Mucosa of rectum (tissue), 2 donors: ENCODE results near the gene UCN.
"Not testable (repeated sequence)": the region's sequence is repeated elsewhere in the genome, so short reads cannot be mapped to it uniquely, and the experiment has no call there.

Experiments used
- H3K27ac ChIP-seq, 2 donors: one replicate each; pipeline ENCODE4 v1.7.0; 2013; ENCODE audit warnings: inconsistent platforms in 2 of 2, low read depth in 2 of 2, low read length in 2 of 2
- H3K27me3 ChIP-seq, 2 donors: one replicate each; pipeline ENCODE4 v1.7.0; 2013; ENCODE audit warnings: low read length in 2 of 2; ENCODE audit not compliant: control insufficient read depth in 2 of 2, insufficient read depth in 2 of 2
- H3K36me3 ChIP-seq, 2 donors: one replicate each; pipeline ENCODE4 v1.7.0; 2013; ENCODE audit warnings: low read length in 2 of 2; ENCODE audit not compliant: control insufficient read depth in 2 of 2, insufficient read depth in 2 of 2
- H3K4me1 ChIP-seq, 2 donors: one replicate each; pipeline ENCODE4 v1.7.0; 2013; ENCODE audit warnings: low read length in 2 of 2, mild to moderate bottlenecking in 1 of 2; ENCODE audit not compliant: control insufficient read depth in 2 of 2, insufficient read depth in 2 of 2
- H3K4me3 ChIP-seq, 2 donors: one replicate each; pipeline ENCODE4 v1.7.0; 2013; ENCODE audit warnings: low read length in 2 of 2
- H3K9ac ChIP-seq, 2 donors: one replicate each; pipeline ENCODE4 v1.7.0; 2013; ENCODE audit warnings: low read length in 2 of 2, low read depth in 1 of 2, mild to moderate bottlenecking in 1 of 2
- H3K9me3 ChIP-seq, 2 donors: one replicate each; pipeline ENCODE4 v1.7.0; 2013; ENCODE audit warnings: low read length in 2 of 2; ENCODE audit not compliant: control insufficient read depth in 2 of 2
- donor health status: healthy.
- donor health status: Normal muscosa, but diverticular disease.

Gene UCN

DNA sequence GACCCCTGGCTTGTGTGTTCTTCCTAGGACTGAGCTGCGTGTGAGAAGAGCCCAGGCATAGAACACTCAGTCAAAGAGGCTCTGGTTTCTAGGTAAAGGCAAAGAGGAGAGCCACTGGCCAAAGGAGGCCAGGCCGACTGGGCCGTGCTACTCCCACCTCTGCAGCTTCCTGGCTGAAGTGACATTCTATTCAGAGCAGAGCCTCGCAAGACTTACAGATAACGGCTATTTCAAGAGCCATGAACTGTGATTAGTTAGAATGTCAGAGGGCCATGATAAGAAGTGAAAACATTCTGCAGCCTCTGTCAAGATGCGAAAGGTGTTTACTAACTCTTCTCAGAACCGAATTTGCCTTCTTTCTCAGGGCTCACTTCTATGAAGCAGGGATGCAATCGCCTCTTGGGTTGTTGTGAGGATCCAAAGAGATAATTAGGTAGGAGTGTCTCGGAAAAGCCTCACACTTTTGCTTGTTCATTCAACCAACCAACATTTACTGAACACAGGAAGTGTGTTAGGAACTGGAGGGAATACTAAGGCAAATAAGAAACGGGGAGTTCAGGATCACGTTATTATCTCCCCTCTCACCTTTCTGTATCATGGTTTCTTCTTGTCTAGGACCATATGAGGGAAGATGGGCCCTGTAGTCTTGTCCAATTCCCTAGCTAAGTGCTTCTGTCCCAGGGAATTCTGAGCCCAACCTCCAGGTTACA is 36.5 kb downstream of the UCN start:
- no peaks in the 10 kb centered on the region for H3K36me3 ChIP-seq
- H3K4me1 ChIP-seq = no peaks in the 10 kb centered on the region
- H3K9ac ChIP-seq = no peak overlapping the region
- no peak overlapping the region for H3K27ac ChIP-seq
- H3K27me3 ChIP-seq = peaks cover 10 to 11% of the 10 kb centered on the region in 2 donors
- no peaks in the 10 kb centered on the region for H3K9me3 ChIP-seq
- H3K4me3 ChIP-seq = no peak overlapping the region

DNA sequence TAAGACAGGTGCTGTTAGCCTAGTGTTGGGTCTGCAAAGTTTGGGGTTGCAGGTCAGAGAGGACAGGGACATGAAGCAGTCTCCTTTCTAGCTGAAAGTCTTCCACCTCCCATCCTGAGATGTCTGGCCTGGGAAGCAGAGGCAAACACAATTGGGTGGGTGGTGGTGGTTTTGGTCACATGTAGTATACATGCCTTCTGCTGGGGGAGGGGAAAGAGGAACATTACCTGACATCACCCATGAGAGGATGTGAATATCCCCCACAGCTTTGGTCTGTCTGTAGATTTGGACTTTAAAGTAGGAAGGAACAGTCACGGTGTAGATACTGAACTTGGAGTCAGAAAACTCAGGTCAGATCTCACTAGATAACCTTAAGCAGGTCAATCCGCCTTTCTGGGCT is 37.6 kb downstream of the UCN start:
- Histone ChIP-seq H3K27ac (no peak overlapping the region), H3K27me3 (peaks cover 16 to 17% of the 10 kb centered on the region in 2 donors), H3K9ac (no peak overlapping the region)

DNA sequence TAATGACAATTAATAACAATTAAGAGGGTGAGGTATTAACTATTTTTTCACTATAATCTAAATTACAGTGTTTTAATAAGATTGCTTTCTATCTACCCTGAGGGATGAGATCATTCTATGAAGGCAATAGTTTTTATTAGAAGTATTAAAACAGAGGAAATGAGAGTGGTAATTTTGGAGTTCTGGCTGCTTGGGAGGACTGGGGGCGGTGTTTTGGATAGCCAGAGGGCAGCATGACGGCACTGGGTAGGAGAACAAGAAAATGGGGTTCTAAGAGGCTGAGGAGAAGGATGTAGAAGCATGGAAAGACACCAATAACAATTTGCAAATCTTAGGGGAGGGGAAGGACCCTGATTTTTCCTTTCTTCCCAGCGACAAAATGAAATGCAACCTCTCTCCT is 38.1 kb downstream of the UCN start:
- Histone ChIP-seq H3K4me1 (no peaks in the 10 kb centered on the region), H3K4me3 (no peak overlapping the region), H3K9me3 (no peaks in the 10 kb centered on the region), H3K9ac (no peak overlapping the region), H3K27ac (no peak overlapping the region), H3K36me3 (no peaks in the 10 kb centered on the region), H3K27me3 (peaks cover 19 to 22% of the 10 kb centered on the region in 2 donors)

More for the DNA sequence above, 37.6 kb downstream of the UCN start:
- H3K36me3 ChIP-seq = no peaks in the 10 kb centered on the region
- no peaks in the 10 kb centered on the region for H3K9me3 ChIP-seq
- no peaks in the 10 kb centered on the region for H3K4me1 ChIP-seq
- no peak overlapping the region for H3K4me3 ChIP-seq

DNA sequence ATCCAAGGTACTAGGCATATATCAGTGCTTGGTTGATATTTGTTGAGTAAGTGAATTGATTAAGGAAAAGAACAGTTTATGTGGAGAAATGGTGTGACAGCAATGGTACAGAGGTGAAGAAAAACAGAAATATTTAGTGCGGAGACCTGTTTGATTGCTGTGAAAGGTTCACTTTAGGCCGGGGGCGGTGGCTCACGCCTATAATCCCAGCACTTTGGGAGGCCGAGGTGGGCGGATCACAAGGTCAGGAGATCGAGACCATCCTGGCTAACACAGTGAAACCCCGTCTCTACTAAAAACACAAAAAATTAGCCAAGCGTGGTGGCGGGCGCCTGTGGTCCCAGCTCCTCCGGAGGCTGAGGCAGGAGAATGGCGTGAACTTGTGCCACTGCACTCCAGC is 39.9 kb downstream of the UCN start:
- H3K4me3 ChIP-seq, H3K36me3 ChIP-seq, H3K9me3 ChIP-seq, H3K9ac ChIP-seq, H3K27ac ChIP-seq: not testable (repeated sequence)
- Histone ChIP-seq H3K4me1 (peaks cover 8 to 12% of the 10 kb centered on the region in 2 donors), H3K27me3 (peaks cover 35 to 40% of the 10 kb centered on the region in 2 donors)

DNA sequence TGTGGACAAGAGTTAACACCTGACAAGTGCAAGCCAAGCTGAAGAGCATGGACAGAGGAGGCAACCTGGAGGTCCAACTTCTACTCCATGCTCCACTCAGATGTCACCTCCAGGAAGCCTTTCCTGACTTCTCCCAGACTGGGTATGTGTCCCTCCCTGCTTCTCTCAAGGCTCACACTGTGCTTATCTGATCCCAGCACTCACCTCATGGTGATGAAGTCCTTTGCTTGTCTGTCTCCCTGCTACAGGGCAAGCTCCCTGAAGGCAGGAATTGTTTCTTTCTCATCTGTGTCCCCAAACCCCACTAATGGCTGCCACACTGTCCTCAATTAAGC is 42.7 kb downstream of the UCN start:
- Histone ChIP-seq H3K9ac (no peak overlapping the region), H3K36me3 (no peaks in the 10 kb centered on the region), H3K27ac (no peak overlapping the region), H3K4me3 (no peak overlapping the region), H3K4me1 (peaks cover 15 to 18% of the 10 kb centered on the region in 2 donors), H3K27me3 (peaks cover 52 to 57% of the 10 kb centered on the region in 2 donors), H3K9me3 (no peaks in the 10 kb centered on the region)

DNA sequence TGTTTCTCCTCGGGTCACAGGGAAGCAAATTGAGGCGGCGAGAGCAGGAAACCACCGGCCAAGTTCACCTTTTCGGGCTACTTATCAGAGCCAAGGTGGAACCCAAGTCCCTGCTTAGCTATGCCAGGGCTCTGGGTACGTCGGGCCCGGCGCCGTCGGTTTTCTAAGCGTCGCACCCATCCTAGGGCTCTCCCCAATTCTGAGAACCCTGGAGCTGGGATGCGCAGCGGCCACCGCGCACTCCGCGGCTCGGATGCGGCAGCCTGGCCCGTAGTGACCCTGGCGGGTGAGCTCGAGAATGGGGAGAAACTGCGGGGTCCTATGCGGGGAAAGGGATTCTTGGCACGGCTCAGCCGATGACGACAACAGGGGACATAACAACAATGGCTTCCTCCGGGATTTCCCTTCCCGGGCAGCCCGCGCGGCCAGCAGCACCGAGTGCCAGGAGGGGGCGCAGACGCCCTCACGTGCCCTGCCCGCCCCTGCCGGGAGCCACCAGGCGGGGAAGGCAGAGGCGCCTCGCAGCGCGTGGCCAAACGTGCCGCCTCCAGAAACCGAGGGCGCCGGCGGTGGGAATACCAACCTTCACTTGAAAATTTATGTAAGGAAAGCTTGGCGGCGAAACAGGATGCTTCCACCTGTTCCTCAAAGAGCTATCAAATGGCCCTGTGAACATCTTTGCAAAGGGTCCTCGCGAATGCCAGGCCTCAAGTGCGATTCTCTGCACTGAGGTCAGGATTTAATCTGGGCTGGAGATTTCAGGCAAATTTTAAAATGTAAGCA is 43.3 kb downstream of the UCN start:
- Histone ChIP-seq H3K36me3 (no peaks in the 10 kb centered on the region), H3K27ac (no peak overlapping the region), H3K4me3 (peak overlapping the region; percentile 48), H3K9me3 (no peaks in the 10 kb centered on the region), H3K9ac (peak overlapping the region in 1 of 2 donors; percentile 10), H3K27me3 (peaks cover 57 to 62% of the 10 kb centered on the region in 2 donors), H3K4me1 (peaks cover 15 to 18% of the 10 kb centered on the region in 2 donors)

DNA sequence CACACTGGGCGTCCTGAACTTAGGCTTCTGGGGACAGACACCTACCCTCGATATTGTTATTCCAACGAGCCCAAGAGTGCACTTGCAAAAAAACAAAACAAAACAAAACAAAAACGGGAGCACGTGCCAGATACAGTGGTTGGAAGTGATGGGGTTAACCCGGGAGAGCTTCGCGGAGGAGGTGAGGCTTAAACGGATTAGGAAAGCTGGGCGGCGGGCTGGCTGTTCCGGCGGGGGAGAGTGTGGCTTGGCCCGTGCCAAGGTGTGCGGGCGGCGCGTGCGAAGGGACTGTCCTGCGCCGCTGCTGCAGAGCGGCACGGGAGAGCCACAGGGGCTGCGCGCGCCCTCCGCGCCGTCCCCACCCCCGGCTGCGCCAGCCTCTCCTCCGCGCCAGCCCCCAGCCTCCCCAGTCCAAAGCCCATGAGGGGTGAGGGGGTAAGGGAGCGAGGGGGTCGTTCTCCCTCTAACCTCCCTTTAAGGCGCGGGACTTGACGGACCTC is 43.9 kb downstream of the UCN start:
- H3K27ac ChIP-seq = no peak overlapping the region
- peak overlapping the region; percentile 48 for H3K4me3 ChIP-seq
- no peaks in the 10 kb centered on the region for H3K36me3 ChIP-seq
- no peak overlapping the region for H3K9ac ChIP-seq
- no peaks in the 10 kb centered on the region for H3K9me3 ChIP-seq
- H3K27me3 ChIP-seq = peaks cover 60 to 66% of the 10 kb centered on the region in 2 donors
- H3K4me1 ChIP-seq = peaks cover 15 to 18% of the 10 kb centered on the region in 2 donors

DNA sequence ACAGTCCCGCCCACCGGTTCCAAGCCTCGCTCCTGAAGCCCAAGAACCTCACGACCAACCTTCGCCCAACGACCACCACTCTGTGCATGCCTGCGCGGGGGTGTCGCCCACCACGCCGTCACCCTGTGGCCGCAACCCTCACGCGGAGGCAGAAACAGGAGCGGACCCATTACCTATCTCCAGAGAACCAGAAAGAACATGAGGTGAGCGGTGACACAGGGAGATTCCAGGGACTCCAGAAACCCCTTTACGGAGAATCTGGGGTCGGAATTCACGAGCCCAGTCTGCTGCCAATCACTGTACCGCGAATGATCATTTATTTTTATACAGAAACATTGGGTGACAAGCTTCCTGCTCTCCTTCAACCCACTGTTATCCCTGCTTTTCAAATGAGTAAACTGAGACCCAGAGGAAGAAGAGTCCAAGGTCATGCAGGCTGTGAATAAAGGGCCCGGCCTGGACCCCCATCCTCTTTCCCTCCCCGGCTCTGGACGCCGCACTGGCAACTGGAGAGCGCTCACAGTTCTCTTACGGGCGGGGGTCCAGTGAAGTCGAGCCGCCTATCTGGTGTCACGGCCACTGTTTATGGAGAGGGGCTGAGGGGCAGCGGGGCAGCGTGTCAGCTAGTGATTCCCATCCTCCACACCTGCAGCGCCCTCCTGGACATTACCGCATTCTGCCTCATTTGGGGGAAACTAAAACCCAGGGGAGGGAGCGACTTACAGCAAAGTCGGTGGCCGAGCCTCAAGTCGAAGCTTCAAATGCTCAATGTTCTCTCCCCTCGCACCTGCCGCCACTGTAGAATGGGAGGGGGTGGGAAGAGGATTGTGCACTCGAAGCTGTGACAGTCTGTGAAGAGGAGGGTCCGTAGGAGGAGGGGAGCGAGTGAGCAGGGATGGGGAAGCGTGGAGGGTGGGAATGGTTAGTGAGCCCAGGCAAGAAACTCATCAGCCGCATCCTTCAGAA is 44.7 kb downstream of the UCN start:
- no peaks in the 10 kb centered on the region for H3K36me3 ChIP-seq
- no peaks in the 10 kb centered on the region for H3K9me3 ChIP-seq
- H3K9ac ChIP-seq = no peak overlapping the region
- peaks cover 60 to 70% of the 10 kb centered on the region in 2 donors for H3K27me3 ChIP-seq
- peaks cover 15 to 18% of the 10 kb centered on the region in 2 donors for H3K4me1 ChIP-seq
- H3K4me3 ChIP-seq = peak overlapping the region; percentile 48
- H3K27ac ChIP-seq = no peak overlapping the region

DNA sequence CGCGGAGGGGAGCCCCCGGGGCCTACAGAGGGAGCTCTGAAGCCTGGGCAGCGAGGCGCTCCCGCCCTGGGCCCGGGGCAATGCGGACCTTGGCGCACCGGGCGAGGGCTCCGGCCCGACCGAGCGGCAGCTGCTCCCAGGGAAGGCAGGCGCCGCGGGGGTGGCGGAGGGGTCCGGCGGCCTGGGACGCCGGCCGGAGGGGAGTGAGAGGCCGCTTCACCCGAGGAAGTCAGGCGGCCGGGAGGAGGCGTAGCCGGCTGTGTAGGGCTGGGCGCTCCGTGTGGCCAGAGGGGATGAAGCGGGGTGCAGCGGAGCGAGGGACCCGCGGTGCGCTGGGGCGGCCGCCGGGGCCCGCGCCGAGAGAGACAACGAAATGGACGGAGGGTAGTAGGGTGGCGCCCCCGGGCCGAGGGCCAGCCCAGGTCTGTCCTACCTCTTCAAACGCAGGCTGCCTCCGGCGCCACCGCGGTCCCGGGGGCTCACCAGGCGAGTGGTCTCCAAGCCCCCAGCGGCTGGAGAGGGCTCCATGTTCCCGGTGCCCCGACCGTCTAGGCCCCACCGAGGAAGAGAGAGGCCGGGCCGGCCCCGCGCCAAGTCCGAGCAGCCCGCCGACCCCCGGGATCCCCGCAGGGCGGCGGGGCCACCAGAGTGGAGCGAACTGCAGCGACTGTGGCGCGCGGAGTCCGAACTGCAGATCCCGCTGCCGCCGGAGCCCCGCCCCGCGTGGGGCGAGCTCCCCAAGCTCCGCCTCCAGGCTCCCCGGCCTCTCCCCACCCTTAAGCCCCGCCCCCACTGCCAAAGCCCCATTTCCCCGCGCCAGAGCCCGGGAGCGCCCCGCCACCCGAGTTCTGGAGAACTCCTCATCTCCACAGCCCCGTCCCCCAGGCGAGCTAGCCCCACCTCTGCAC is 45.6 kb downstream of the UCN start, which contains the start of gene SLC30A3:
TSS of gene SLC30A3 (minus strand) at position 669 of the 908 bp plus-strand sequence. CDS start at position 528, 141 bp downstream.
- H3K4me3 ChIP-seq = peak within 1 kb of the TSS; percentile 48
- no peaks in the 10 kb centered on the region for H3K36me3 ChIP-seq
- H3K27me3 ChIP-seq = peaks cover 60 to 71% of the 10 kb centered on the region in 2 donors
- H3K27ac ChIP-seq = no peak within 1 kb of the TSS
- H3K4me1 ChIP-seq = peaks cover 15 to 18% of the 10 kb centered on the region in 2 donors
- H3K9me3 ChIP-seq = no peaks in the 10 kb centered on the region
- no peak within 1 kb of the TSS for H3K9ac ChIP-seq
